ENCODE measurements around the gene MED12L. TPM values are rescaled to one million over a fixed set of nuclear protein-coding genes. Genes with fewer than 3 reads are reported as not detected.
A peak's percentile ranks its signal among the peaks of the same experiment; 100 is the strongest.

MED12L gene
- total RNA-seq, 3 donors from 2014 or later: 0.48 to 1.6 (median 1.6) TPM

DNA sequence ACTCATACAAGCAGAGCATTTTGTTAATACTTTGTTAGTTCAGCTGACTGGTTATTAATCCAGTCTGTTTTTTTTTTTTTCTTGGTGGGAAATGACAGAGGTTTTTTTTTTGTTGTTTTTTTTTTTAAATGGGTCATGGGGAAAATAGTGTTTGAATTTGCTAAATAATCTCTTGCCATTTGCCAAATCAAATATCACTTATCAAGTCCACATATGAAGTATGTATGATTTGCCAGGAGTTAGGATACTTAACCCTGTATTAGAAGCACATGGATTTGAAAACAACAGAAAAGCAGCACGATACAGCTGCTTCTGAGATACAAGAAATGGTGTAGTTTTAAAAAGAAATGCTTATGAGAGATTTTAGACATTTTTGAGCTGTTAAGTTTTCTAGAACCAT lies 171.3 kb downstream of the MED12L start:
- DNase-seq (ENCODE audit: low spot score in 2 of 2): no peak
- Histone ChIP-seq H3K36me3 (no peaks in the 10 kb centered on the region), H3K27me3 (no peaks in the 10 kb centered on the region), H3K27ac (no peak overlapping the region), H3K4me3 (no peak overlapping the region), H3K9me3 (no peaks in the 10 kb centered on the region), H3K4me1 (no peaks in the 10 kb centered on the region)
- TF ChIP-seq CTCF (IDR thresholded peaks at IDR 0.05): no peak
- no peak for TF ChIP-seq POLR2AphosphoS5 (IDR thresholded peaks at IDR 0.05)
- no peak for TF ChIP-seq POLR2A (IDR thresholded peaks at IDR 0.05)
- intact Hi-C loops (cut with DNase I; ENCODE audit: low total_unique reads): no loop called here

DNA sequence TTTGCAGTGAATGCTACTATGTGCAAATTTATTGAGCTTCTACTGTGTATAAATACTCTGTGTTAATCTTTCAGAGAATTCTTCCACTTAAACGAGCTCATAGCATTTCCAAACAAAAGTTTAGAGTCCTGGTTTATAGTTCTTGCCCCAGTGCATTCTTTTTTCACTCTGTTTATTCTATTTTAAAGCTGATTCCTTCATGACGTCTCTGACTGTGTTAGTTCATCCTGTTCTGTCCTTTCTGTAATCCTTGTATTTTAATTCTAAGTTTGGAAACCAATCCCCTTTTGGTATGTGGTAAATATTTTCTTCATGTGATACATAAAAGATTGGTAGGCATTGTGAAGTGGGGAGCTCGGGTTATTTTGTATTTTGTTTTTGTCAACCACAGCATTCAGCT lies 174.2 kb downstream of the MED12L start:
- Histone ChIP-seq H3K4me1 (no peaks in the 10 kb centered on the region), H3K9me3 (no peaks in the 10 kb centered on the region), H3K27me3 (no peaks in the 10 kb centered on the region), H3K27ac (no peak overlapping the region), H3K4me3 (no peak overlapping the region), H3K36me3 (no peaks in the 10 kb centered on the region)
- TF ChIP-seq CTCF (IDR thresholded peaks at IDR 0.05): no peak
- no peak for TF ChIP-seq POLR2AphosphoS5 (IDR thresholded peaks at IDR 0.05)
- TF ChIP-seq POLR2A (IDR thresholded peaks at IDR 0.05): no peak
- no peak for DNase-seq (ENCODE audit: low spot score in 2 of 2)
- intact Hi-C loops (cut with DNase I; ENCODE audit: low total_unique reads): no loop called here

DNA sequence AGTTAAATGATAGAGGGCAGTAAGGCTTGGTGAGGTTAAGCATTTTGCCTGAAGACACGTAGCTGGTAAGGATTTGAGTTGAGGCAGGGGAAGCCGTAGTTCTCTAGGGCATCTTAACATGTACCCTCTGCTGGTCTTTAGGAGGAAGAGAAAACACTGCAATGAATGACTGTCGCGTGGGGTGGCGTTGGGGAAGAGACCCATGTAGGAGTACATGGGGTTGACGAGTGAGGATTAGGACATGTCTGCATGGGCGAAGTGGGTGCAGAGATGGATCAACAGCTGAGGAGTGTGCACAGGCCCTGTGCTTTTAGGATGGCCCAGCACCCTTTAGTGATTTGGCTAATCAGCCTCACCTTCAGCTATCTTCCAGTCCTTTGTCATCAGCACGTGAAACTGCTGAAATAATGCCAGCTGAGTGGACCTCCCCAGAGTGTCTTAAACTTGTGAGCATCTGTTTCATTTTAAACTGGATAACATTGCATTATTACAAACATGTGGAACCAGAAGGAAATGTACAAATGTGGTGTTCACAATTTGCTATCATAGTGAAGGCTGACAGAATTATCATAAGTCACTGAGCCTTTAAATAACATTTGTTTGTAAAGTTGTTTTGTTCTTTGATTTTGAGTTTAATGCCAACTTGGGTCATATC lies 177.5 kb downstream of the MED12L start:
- no peaks in the 10 kb centered on the region for H3K9me3 ChIP-seq
- H3K4me1 ChIP-seq: no peaks in the 10 kb centered on the region
- H3K27me3 ChIP-seq: no peaks in the 10 kb centered on the region
- peak overlapping the region in 1 of 2 donors; percentile 43 for H3K27ac ChIP-seq
- H3K4me3 ChIP-seq: no peak overlapping the region
- no peak for TF ChIP-seq POLR2A (IDR thresholded peaks at IDR 0.05)
- no peak for TF ChIP-seq POLR2AphosphoS5 (IDR thresholded peaks at IDR 0.05)
- no peak for DNase-seq (ENCODE audit: low spot score in 2 of 2)
- H3K36me3 ChIP-seq: no peaks in the 10 kb centered on the region
- intact Hi-C loops (cut with DNase I; ENCODE audit: low total_unique reads): no loop called here

GRCh38 chr3:151264605-151265004 lies 179.1 kb downstream of the MED12L start:
- intact Hi-C loops (cut with DNase I; ENCODE audit: low total_unique reads): no loop called here
- no peak for DNase-seq (ENCODE audit: low spot score in 2 of 2)
- Histone ChIP-seq H3K9me3 (no peaks in the 10 kb centered on the region), H3K36me3 (no peaks in the 10 kb centered on the region), H3K4me1 (no peaks in the 10 kb centered on the region), H3K27ac (no peak overlapping the region), H3K27me3 (no peaks in the 10 kb centered on the region), H3K4me3 (no peak overlapping the region)
- TF ChIP-seq CTCF (IDR thresholded peaks at IDR 0.05) (no peak), POLR2AphosphoS5 (IDR thresholded peaks at IDR 0.05) (no peak), POLR2A (IDR thresholded peaks at IDR 0.05) (no peak)

DNA sequence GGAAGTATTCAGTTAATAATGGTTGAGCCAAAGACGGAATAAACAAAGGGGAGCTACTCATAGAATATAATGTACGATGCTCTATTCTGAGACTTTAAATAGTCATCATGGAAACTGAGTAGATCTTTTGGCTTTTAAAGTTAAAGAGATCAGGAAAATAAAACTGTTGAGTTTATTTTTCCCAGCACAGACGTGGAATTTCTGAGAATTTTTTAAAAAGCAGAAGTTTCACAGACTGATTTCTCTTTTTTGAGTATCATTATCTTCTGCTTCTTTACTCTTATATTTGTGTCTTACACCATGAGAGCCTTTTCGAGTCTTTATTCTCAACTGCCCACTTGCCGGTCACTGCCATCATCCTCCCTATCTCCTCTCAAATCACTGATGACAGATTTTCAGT lies 179.7 kb downstream of the MED12L start:
- intact Hi-C loops (cut with DNase I; ENCODE audit: low total_unique reads): no loop called here
- Histone ChIP-seq H3K27me3 (no peaks in the 10 kb centered on the region), H3K27ac (no peak overlapping the region), H3K36me3 (no peaks in the 10 kb centered on the region), H3K4me3 (no peak overlapping the region), H3K4me1 (no peaks in the 10 kb centered on the region), H3K9me3 (no peaks in the 10 kb centered on the region)
- DNase-seq (ENCODE audit: low spot score in 2 of 2): no peak
- TF ChIP-seq POLR2A (IDR thresholded peaks at IDR 0.05) (no peak), POLR2AphosphoS5 (IDR thresholded peaks at IDR 0.05) (no peak), CTCF (IDR thresholded peaks at IDR 0.05) (no peak)

Data from breast epithelium (tissue), 4 donors.